ENCODE measurements around the gene ILK.
A peak's percentile ranks its signal among the peaks of the same experiment; 100 is the strongest.

ILK gene

DNA sequence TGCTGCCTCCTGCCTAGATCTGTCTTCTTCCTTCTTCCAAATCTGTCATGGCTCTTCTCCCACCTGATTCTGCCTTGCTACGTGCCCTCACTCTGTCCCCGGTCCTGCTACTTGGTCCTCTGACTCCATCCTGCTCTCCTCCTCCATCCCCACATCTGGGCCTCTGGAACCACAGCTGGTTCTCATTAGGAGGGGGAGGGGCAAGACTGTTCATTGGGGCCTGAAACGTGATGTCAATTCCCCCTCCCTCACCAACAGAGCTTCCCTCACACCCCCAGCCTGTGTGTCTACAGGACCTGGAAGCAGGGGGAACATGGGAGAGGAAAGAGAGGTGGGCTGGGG, 43.0 kb downstream of the ILK start:
- TF ChIP-seq CTCF (IDR thresholded peaks at IDR 0.05; ENCODE audit: low read depth, low read length) = no peak
- no peak overlapping the region for H3K4me3 ChIP-seq (replicated peaks in 1 of 2; ENCODE audit: low read depth in 2 of 2, low read length in 2 of 2)
- DNase-seq (ENCODE audit: low read depth in 2 of 2) = peak; percentile 54

DNA sequence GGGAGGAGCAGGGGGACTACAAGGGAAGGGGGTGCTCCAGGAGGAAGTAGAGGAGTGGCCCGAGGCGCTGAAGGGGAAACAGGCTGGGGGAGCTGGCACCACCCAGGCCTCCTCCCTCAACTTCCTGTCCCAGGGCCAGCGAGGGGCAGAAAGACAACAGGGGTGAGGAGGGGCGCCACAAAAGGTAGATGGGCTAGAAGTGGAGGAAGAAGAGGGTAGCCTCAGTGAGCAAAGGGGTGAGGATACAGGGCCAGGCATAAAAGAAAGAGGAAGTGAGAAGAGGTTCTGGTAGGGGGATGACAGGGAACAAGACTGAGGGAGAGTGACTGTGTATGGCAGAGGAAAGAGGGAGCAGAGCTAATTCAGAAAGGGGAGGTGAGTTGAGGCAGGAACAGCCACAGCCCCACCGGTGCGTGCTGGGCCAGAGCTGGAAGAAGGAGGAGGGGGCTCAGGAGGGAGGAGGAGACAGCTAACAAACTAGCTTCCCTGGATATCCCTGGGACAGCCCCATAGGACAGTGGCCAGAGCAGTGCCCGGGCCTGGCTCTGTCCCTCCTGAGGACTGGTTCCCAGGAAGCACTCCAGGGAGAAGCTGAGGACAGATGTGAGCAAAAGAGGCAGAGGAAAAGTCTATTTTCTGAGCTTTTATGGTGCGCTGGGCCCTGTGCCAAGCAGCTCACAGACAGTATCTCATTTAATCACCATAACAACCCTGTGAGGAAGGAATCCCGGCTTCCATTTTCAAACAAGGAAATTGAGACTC, 43.5 kb downstream of the ILK start:
- peak; percentile 48 to 52 for DNase-seq (ENCODE audit: low read depth in 2 of 2)
- H3K4me3 ChIP-seq (replicated peaks in 1 of 2; ENCODE audit: low read depth in 2 of 2, low read length in 2 of 2) = no peak overlapping the region
- TF ChIP-seq CTCF (IDR thresholded peaks at IDR 0.05; ENCODE audit: low read depth, low read length) = no peak

DNA sequence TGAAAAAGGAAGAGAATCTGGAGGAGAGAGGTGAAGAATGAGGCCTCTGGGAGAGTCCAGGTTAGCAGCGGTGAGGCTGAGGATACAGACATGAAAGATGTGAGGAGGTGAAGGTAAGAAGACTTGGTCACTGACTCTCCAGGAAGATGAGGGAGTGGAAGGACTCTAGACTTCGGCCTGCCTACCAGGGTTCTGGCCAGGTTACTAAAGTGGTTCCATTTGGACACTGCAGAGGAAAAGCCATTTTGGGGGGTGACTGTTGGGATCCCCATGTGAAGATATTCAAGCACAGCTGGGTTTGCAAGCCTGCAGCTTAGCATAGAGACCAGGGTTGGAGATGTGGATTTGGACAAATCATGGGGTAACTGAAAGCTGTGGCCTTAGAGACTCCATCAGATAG, 44.3 kb downstream of the ILK start:
- no peak for TF ChIP-seq CTCF (IDR thresholded peaks at IDR 0.05; ENCODE audit: low read depth, low read length)
- H3K4me3 ChIP-seq (replicated peaks in 1 of 2; ENCODE audit: low read depth in 2 of 2, low read length in 2 of 2) = no peak overlapping the region
- no peak for DNase-seq (ENCODE audit: low read depth in 2 of 2)

GRCh38 chr11:6648501-6648900, 44.9 kb downstream of the ILK start:
- TF ChIP-seq CTCF (IDR thresholded peaks at IDR 0.05; ENCODE audit: low read depth, low read length) = no peak
- DNase-seq (ENCODE audit: low read depth in 2 of 2) = no peak
- no peak overlapping the region for H3K4me3 ChIP-seq (replicated peaks in 1 of 2; ENCODE audit: low read depth in 2 of 2, low read length in 2 of 2)

- DNase-seq (ENCODE audit: low read depth in 2 of 2) = no peak
- no peak for TF ChIP-seq CTCF (IDR thresholded peaks at IDR 0.05; ENCODE audit: low read depth, low read length)
- no peak overlapping the region for H3K4me3 ChIP-seq (replicated peaks in 1 of 2; ENCODE audit: low read depth in 2 of 2, low read length in 2 of 2)
These were observed 46.5 kb downstream of the ILK start for GRCh38 chr11:6650104-6650503.

DNA sequence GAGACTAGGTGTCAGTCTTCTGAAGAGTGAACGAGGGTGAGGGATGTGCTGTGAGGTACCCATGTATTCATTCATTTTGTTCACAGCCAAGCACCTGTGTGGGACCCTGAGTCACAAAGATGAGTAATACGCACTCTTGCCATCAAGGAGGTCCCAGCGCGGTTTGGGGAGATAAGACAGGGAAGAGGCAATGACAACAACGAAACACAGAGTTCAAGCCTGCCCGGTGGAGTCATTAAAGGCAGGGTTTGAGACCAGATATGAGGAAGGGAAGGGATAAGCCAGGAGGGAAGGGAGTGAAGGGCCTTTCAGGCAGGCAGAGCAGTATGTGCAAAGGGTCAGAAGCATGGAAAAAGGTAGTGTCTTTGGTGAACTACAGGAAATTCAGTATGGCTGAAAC, 47.4 kb downstream of the ILK start:
- no peak for TF ChIP-seq CTCF (IDR thresholded peaks at IDR 0.05; ENCODE audit: low read depth, low read length)
- no peak overlapping the region for H3K4me3 ChIP-seq (replicated peaks in 1 of 2; ENCODE audit: low read depth in 2 of 2, low read length in 2 of 2)
- peak in 1 of 2 donors; percentile 51 for DNase-seq (ENCODE audit: low read depth in 2 of 2)

DNA sequence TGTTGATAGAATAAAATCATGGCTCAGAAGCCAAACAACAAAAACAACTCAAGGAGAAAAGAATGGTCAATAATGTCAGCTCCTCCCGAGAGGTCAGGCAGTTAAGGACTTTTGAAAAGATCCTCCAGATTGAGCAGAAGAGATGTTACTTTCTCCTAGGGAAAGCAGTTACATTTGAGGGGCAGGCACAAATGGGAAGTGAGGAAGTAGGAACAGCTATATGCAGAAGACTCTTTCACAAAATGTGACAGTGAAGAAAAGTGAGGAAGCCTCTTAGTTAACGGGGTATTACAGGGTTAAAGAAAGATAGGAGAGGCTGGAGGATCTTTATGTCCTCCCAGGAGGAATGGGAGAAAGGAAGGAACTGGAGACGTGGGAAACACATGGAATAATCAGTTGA, 48.6 kb downstream of the ILK start:
- TF ChIP-seq CTCF (IDR thresholded peaks at IDR 0.05; ENCODE audit: low read depth, low read length) = no peak
- no peak for DNase-seq (ENCODE audit: low read depth in 2 of 2)
- H3K4me3 ChIP-seq (replicated peaks in 1 of 2; ENCODE audit: low read depth in 2 of 2, low read length in 2 of 2) = no peak overlapping the region
